WERI-Rb-1 (cell line): ENCODE measurements around the gene IGSF3.
"Not testable (repeated sequence)": the region's sequence is repeated elsewhere in the genome, so short reads cannot be mapped to it uniquely, and the experiment has no call there.

Source experiments
- DNase-seq: peaks from one replicate; pipeline ENCODE4 v3.0.0-alpha.2; 2020
- H3K27ac ChIP-seq: fragments of 250-450 bp; sonication (Bioruptor Pico); 2 replicates; pipeline ENCODE4 v1.5.1; 2020; ENCODE audit warnings: mild to moderate bottlenecking, moderate library complexity
- H3K27me3 ChIP-seq: fragments of 250-450 bp; sonication (Bioruptor Pico); 2 replicates; pipeline ENCODE4 v1.5.1; 2021; ENCODE audit warnings: mild to moderate bottlenecking, low read depth, moderate library complexity; ENCODE audit not compliant: insufficient read depth, severe bottlenecking
- H3K36me3 ChIP-seq: fragments of 250-450 bp; sonication (Bioruptor Pico); 2 replicates; pipeline ENCODE4 v1.5.1; 2020; ENCODE audit warnings: mild to moderate bottlenecking, moderate library complexity
- H3K4me3 ChIP-seq: 2 replicates; pipeline ENCODE4 v1.5.1; 2011; ENCODE audit warnings: low read depth, mild to moderate bottlenecking, control low read depth, low read length
- H3K9me3 ChIP-seq: fragments of 250-450 bp; sonication (Bioruptor Pico); 2 replicates; pipeline ENCODE4 v1.5.1; 2021; ENCODE audit warnings: mild to moderate bottlenecking, moderate library complexity; ENCODE audit not compliant: severe bottlenecking
- TF ChIP-seq, protein P1 (sequence below): IDR thresholded peaks from 2 replicates; pipeline ENCODE4 v1.5.1; 2011; ENCODE audit warnings: low read depth, mild to moderate bottlenecking, control low read depth, inconsistent platforms, low read length

The IGSF3 gene

DNA sequence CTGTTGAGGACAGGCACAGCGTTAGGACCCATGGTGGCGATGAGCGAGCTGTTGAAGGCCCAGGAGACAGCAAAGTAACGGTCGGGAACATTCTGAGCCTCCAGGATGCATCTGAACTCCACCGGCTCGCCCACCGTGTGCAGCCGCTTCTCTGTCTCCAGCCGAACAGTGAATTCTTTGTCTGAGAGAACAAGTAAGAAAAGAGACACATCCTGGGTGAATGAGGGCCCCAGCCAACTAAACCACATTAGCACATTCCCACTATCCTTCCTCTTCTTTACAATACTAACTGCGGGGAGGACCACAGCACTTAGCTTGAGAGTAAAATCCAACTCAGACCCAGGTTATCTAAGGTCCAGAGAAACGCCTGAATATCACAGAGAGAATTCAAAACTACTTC, 59.4 kb downstream of the IGSF3 start:
- not testable (repeated sequence) for DNase-seq, H3K27me3 ChIP-seq, H3K9me3 ChIP-seq, H3K36me3 ChIP-seq, H3K27ac ChIP-seq, H3K4me3 ChIP-seq

DNA sequence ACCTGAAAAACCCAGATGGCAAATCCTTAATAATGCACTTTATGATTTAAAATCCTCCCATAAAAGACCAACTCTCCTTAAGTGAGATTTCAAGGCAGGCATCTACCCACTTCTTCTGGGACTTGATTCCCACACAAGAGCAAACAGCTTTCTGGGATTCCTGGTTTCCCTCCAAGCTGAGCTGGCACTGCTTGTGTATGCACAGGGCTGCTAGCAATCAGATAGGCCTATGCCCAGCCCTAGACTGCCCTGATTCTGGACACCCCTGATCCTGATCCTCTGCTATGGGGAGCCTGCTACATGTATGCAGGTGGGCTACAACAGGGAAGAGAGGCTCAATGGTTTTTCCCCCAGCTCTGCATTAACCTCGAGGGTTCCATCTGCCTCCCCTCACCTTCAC, 60.1 kb downstream of the IGSF3 start:
- H3K27ac ChIP-seq, H3K4me3 ChIP-seq, DNase-seq, H3K9me3 ChIP-seq, H3K36me3 ChIP-seq, H3K27me3 ChIP-seq: not testable (repeated sequence)

DNA sequence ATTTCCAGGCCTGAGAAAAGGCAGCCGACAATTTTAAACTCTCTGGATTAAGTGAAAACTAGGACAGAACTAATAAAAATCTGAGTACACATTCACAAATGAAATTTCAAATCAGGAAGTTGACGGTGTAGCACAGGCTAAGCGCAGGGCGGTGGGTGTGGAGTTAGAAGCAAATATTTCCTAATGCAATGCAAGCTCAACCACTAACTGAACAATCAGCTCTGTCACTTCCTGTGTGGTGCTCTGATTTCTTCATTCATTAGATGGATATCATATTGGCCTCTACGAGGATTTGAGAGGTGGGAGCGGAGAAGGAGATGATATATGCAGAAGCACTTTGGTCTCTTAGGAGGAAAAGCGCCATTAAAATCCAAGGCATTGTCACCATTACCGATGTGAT, 61.5 kb downstream of the IGSF3 start:
- H3K9me3 ChIP-seq, H3K36me3 ChIP-seq, H3K4me3 ChIP-seq, DNase-seq, H3K27me3 ChIP-seq, H3K27ac ChIP-seq: not testable (repeated sequence)

DNA sequence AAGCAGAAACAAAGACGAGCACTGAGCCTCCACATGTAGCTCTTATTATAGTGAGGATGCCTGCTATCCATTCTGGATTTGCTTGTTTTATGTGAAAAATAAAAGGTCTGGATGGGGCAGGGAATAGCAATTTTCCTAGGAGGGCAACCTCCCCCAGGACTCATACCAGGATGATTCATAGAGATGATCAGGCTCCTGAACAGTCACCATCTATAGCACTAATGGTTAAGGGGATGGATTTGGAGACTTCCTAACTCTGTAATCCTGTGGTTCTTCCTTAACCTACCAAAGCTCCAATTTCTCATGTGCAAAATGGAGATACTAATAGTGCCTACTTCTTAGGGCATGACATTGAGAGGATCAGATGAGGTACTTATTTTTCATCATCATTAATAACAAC, 62.2 kb downstream of the IGSF3 start:
- Histone ChIP-seq H3K27ac (no peak overlapping the region), H3K27me3 (no peaks in the 10 kb centered on the region)
- TF ChIP-seq, protein P1, sequence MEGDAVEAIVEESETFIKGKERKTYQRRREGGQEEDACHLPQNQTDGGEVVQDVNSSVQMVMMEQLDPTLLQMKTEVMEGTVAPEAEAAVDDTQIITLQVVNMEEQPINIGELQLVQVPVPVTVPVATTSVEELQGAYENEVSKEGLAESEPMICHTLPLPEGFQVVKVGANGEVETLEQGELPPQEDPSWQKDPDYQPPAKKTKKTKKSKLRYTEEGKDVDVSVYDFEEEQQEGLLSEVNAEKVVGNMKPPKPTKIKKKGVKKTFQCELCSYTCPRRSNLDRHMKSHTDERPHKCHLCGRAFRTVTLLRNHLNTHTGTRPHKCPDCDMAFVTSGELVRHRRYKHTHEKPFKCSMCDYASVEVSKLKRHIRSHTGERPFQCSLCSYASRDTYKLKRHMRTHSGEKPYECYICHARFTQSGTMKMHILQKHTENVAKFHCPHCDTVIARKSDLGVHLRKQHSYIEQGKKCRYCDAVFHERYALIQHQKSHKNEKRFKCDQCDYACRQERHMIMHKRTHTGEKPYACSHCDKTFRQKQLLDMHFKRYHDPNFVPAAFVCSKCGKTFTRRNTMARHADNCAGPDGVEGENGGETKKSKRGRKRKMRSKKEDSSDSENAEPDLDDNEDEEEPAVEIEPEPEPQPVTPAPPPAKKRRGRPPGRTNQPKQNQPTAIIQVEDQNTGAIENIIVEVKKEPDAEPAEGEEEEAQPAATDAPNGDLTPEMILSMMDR: no peak

DNA sequence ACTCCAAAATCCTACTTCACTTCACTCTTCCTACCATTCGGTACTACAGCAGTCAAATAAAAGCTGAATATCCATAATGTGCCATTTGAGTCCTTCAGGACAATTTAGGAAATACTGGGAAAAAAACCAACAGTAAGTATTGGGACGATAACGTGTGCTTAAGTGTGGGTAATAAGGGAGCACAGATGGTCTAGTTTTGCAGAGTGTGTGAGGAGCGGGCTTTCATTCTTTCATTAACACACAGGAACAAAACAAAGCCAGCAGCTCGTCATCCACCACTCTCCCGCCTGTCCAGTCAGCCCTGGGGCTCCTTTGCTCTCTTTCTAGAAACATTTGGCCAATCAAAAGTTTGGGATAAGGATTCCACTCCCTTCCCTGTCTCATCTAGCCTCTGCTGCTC, 63.1 kb downstream of the IGSF3 start:
- not testable (repeated sequence) for DNase-seq, H3K27me3 ChIP-seq, H3K4me3 ChIP-seq, H3K9me3 ChIP-seq, H3K27ac ChIP-seq, H3K36me3 ChIP-seq

More for the DNA sequence above, 62.2 kb downstream of the IGSF3 start:
- DNase-seq: no peak
- Histone ChIP-seq H3K36me3 (no peaks in the 10 kb centered on the region), H3K4me3 (no peak overlapping the region), H3K9me3 (no peaks in the 10 kb centered on the region)

DNA sequence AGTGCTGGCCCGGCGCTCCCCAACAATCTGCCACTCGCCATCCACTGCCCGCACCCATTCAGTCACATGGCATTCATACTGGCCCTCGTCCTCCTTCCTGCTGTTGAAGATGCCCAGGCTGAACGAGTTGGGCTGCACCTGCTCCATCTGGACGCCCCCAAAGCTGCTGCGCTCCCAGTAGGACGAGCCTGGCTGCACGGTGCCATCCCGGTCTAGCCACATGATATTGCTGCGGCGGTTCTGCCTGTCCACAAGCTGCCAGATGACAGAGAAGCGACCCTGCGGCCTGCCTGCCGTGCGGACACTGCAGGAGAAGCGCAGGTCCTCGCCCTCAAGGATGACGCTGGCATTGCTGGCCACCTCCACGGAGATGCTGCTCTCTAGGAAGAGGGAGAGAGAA, 63.9 kb downstream of the IGSF3 start:
- not testable (repeated sequence) for H3K4me3 ChIP-seq, H3K36me3 ChIP-seq, H3K27ac ChIP-seq, DNase-seq, H3K9me3 ChIP-seq, H3K27me3 ChIP-seq

DNA sequence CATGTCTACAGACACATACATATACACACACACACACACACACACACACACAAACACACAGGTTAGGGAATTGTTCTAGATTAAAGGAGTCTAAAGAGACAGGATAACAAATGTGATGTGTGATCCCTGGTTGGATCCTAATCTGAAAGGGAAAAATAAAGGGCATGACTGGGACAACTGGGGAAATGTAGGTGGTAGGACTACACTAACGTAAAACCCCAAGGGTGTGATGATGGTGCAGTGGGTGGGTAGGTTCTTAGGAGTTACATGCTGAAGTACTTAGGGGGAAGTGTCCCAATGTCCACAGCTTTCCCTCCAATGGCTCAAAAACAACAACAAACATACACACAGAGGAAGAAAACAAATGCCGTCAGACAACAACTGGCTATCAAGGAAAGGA, 68.2 kb downstream of the IGSF3 start:
- H3K27ac ChIP-seq, H3K9me3 ChIP-seq, H3K36me3 ChIP-seq, H3K27me3 ChIP-seq, H3K4me3 ChIP-seq, DNase-seq: not testable (repeated sequence)

DNA sequence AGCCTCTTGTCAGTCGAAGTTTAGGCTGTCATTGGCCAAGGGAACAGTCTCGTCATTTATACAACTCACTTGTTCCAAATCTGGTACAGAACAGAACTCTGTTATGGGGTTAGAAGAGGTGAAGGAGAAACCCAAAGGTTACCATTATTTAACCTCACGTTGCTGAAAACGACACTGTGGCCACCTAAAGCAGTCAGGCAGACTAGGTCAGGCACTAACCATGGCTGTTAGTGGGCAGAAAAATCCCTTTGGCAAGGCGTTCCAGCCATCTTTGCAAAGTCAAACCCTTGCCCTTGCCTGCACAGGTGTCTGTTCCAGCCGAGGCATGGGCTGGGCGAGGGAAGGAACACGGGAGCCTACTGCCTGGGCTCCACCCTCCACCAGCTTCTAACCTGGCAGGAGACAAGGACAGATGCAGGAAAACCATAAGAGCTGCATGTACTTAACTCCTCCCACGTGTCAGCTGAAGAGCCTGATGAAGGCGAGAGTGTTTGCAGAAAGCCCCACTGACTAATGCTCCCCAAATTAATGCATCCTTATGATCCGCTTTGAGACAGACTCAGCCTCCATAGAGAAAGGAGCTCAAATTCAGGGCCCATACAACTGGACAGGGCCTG, 69.0 kb downstream of the IGSF3 start:
- not testable (repeated sequence) for DNase-seq, H3K27me3 ChIP-seq, H3K27ac ChIP-seq, H3K4me3 ChIP-seq, H3K36me3 ChIP-seq, H3K9me3 ChIP-seq

DNA sequence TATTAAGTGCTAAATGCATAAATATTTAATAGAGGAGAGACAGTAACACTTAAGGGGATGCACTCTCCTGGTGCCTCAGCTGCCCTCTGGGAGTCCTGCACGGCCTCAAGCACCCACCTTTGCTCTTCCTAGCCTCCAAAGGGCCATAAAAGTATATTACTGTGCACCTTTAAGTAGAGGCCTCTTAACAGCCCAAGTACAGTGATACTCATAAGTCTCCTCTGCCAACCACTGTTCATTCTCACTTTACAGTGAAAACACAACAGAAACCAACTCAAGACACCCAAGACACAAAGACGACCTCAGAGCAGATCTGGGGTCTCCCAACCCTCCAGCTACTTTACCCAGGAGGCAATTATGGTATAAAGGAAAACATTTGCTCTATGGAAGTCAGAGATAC, 70.1 kb downstream of the IGSF3 start:
- H3K27me3 ChIP-seq, H3K36me3 ChIP-seq, H3K9me3 ChIP-seq, H3K4me3 ChIP-seq, DNase-seq, H3K27ac ChIP-seq: not testable (repeated sequence)

DNA sequence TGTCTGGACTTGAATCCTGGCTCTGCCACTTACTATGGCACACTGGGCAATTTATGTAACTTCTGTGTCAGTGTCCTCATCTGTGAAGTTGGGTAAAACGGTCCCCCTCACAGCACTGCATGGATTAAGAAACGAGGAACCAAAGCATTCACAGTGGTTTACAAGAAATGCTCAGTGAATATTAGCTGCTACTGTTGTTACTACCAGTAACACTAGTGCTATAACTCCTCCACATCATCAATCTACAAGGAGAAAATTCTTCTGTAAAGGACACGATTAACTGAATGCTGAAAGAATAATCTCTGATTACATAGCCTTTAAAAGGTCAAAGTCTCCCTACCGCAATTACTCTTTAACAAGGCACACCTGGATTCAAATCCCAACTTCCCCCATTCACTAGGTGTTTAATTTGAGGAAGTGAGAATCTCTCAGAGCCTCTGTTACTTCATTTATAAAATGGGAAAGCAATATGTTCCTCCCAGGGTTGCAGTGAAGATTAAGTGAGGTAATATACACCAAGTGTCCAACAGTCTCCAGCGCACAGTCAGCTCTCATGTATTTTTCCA, 70.7 kb downstream of the IGSF3 start:
- DNase-seq: not testable (repeated sequence)

More for the DNA sequence above, 70.7 kb downstream of the IGSF3 start:
- not testable (repeated sequence) for H3K9me3 ChIP-seq, H3K36me3 ChIP-seq, H3K27ac ChIP-seq, H3K4me3 ChIP-seq, H3K27me3 ChIP-seq
